HG02571 (cell line): ENCODE data around the gene HMGN4.

Experiments used
- ATAC-seq: cut with Tn5 transposase; IDR thresholded peaks from one replicate; pipeline ENCODE4 v1.9.1; 2021; ENCODE audit warnings: mild to moderate bottlenecking, moderate library complexity; ENCODE audit not compliant: unreplicated experiment

HMGN4 gene

DNA sequence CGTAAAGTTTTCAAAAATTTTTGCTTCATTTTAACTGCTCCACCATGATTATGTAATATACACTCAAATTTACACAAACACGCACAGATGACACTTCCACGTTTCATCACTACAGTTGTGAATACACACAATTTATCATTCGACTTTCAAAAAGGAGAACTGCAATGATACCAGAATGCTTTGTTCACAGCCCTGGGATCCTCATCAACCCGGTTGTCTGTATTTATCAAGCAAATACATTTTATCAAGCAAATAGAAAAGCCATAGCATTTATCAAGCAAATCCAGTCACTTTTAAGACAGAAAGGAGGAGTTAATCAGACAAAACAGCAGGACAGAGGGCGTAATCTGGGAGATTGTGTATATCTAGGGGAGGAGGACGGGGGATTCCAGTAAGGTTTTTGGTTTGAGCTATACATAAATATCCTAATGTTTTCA, 38.3 kb downstream of the HMGN4 start:
- no peak for ATAC-seq

DNA sequence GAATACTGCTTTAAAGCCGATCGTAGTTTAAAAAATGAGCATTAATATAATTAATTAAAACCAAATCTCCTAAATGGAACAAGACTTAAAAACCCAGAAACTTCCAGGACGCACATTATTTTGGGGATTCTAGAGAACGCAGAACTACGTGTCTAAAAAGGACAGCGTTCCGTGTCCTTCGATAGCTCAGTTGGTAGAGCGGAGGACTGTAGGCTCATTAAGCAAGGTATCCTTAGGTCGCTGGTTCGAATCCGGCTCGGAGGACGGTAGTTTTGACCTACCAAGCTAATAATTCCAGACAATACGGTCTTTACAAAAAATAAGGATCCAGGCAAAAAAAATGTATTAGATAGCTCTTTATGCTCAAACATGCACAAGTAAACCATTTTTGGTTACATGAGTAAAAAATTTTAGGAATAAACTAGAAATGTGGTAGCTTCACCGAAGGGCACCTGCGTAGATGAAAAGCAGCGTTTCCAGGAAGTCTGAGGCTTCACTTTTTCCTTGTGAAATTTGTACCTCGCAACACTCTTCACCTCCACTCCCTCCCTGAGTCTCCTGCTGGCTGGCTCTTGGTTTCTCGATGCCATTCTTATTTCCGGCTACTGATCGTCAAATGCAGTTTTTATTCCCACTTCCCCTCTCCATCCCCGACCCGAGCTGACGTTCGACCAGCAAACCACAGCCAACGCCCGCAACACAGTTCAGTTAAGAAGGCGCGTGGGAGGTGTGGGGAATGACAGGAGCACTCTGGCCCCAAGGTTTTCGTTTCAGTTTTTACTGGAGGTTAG, 39.0 kb downstream of the HMGN4 start:
- ATAC-seq: no peak

DNA sequence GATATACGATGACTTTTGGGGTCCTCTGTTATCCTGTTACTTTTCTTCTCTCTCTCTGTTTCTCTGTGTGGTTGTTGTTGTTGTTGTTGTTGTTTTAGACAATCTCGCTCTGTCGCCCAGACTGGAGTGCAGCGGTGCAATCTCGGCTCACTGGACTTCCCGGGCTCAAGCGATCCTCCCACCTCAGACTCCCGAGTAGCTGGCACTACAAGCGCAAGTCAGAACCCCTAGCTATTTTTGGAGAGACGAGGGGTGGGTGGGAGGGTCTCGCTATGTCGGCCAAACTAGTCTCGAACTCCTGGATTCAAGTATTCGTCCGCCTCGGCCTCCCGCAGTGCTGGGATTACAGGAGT, 39.5 kb downstream of the HMGN4 start:
- no peak for ATAC-seq

DNA sequence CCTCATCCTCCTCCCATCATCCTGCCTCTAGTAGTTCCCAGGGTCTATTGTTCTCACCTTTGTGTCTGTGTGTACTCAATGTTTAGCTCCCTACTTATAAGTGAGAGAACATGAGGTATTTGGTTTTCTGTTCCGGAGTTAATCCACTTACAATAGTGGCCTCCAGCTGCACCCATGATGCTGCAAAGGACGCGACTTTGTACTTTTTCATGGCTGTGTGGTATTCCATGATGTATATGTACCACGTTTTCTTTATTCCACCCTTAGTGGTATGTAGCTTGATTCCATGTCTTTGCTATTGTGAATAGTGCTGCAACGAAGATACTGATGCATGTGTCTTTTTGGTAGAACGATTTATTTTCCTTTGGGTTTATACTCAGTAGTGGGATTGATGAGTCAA, 40.1 kb downstream of the HMGN4 start:
- no peak for ATAC-seq

DNA sequence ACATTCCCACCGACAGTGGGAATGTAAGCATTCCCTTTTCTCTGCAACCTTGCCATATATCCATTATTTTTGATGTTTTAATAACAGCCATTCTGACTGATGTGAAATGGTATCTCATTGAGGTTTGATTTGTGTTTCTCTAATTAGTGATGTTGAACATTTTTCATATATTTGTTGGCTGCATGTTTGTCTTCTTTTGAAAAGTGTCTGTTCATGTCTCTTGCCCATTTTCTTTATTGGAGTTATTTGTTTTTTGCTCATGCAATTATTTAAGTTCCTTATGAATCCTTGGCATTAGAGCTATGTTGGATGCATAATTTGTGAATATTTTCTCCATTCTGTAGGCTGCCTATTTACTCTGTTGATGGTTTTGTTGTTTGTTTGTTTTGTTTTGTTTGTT, 40.6 kb downstream of the HMGN4 start:
- no peak for ATAC-seq

DNA sequence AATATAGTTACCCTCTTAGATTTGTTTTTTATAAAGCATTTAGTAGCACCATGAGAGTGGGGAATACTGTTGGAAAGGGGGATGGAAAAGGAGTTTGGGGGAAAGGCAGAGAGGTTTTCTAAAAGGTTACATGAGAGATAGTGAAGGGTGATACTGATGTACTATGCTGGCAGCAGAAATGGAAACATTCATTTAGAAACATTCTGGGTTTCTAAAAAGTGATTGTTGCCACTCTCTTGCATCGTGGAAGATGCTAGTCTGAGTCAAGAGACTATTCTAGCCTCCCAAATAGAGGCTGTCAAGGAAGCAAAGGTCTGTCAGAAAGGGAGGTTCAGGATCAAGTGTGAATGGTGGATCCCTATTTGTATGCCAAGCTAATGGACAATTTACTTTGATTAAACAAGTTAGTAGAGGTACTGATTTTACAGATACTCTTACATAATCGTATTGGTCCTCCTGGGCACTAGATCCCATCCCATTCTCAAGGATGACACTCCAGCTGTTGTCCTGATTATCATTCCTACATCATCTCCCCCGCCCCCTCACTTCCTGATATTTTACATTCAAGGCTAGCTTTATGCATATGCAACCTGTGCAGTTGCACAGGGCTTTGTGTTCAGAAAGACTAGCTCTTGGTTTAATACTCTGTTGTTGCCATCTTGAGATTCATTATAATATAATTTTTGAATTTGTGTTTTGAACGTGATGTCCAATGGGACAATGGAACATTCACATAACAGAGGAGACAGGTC, 43.2 kb downstream of the HMGN4 start:
- ATAC-seq: no peak

DNA sequence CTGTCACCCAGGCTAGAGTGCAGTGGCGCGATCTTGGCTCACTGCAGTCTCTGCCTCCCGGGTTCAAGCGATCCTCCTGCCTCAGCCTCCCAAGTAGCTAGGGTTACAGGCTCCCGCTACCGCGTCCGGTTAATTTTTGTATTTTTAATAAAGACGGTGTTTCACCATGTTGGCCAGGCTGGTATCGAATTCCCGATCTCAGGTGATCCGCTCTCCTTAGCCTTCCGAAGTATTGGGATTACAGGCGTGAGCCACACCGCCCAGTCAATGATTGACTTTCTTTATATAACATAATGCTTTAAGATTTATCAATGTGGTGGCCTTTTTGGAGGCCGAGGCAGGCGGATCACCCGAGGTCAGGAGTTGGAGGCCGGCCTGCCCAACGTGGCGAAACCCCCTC, 50.8 kb downstream of the HMGN4 start:
- ATAC-seq: no peak

DNA sequence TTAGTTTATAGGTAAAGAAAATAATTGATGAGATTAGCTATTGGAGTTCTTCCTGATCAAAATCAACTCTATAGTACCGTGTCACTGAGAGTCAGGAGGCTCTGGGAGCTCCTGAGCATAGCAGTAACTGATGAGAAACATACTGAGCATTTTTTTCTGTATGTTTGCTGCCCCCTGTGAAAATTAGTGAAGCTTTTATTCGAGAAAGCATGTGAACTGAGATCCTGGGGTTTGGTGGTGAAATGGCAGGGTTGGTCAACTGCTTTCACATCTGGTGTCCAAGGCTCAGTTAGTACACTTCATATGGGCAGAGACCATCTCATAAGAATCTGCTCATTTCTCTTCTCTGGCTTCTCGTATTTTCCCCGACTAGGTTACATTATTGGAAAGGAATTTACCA, 54.5 kb downstream of the HMGN4 start:
- ATAC-seq: no peak

DNA sequence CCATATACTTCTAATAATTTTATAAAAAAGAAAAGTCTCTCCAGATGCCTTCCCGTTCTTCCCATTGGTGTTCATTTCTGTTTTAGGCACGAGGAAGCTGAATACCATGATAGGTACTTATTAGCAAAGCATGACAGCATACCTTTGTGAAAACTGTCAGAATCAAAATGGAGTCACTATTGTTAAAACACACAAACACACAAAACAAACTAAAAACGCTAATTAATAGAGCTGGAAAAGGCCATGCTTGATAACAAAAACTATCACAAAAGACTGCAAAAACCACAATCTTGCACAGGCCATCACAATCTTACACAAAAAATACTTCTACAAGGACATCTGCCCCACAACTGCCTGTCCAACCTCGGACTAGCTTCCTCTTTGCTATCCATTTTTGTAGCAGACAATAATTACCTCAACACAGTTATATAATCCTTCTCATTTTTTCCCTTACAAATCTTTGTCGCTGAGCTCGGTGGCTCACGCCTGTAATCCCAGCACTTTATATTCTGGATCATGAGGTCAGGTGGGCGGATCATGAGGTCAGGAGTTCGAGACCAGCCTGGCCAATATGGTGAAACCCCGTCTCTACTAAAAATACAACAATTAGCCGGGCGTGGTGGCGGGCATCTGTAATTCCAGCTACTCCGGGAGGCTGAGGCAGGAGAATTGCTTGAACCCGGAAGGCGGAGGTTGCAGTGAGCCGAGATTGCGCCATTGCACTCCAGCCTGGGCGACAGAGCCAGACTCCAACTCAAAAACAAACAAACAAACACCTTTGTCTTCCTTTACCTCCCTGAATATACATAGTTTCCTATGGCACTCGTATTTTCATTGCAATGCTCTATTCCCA, 55.3 kb downstream of the HMGN4 start:
- ATAC-seq: no peak

DNA sequence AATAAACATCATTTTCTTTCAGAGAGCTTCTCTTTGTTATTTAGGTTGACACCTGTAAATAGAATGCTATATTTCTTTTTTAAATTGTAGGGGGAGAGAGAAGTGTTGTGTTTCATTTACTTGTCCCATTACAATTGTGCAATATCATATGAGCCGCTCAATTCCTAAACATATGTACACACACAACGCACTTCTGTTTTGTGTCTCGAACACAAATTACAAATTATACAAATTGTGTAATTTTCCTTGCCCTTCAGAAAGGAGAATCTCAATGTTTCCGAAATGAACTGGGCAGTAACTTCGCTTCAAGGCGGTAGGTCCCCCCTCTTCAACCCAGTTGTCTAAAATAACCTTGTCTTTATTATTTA, 55.9 kb downstream of the HMGN4 start:
- ATAC-seq: no peak

DNA sequence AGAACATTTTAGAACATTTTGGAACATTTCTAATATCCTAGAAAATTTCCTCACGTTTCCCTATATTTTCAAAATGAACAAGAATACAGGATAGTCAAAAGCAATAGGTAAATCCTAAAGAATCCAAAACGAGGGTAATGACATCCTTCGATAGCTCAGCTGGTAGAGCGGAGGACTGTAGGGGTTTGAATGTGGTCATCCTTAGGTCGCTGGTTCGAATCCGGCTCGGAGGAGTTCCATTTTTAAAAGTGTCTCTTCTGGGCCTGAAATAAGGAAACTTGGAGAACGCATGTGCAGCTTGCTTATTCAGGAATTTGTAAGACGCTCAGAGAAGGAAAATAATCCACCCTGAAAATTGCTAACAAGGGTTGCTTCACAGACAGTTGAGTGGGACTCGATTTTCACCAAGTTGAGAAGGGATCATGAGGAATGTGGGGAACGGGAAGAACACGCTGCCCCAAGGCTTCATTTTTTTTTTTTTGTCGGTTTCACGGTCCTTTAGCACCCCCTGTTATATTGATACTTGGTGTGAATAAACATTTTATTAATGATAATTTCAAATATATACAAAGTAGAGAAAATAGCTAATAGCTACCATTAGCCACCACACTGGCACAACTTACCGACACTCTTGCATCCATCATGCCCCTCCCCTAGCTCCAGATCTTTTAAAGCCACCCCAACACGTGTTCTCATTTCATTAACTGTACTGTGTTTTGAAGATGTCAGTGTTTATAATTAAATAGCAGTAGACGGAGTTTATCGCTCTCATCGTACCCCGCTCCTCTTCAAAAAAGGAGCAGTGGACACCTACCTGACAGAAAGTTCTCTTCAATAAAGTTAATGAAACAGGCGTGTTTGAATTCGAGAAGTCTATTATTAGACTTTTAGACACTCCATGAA, 56.8 kb downstream of the HMGN4 start:
- ATAC-seq: no peak

DNA sequence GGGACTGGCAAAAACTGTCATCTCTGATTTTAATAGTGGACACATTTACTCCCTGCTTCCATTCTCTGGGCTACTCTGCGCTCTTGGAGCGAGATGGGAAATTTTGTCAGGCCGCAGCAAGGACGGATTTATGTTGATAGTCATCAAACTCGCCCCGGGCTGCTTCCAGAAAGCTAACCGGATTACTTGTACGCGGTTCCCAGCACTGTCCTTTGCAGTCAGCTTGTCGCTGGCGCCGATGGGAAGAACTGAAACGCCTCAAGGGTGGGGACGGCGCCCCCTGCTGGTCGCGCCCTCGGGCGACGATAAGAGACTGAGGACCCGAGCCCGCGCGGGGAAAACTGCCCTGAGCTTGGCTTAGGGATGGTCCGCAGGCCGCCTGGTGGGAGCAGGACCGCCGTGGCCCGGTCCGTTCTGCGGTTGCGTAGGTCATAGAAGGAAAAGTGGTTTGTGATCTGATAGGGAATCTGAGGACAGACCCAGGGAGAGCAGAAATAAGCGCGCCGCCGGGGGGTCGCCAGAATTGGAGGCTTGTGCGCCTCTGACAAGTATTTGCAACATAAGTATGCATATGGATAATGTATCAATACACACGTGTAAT, 57.6 kb downstream of the HMGN4 start:
- ATAC-seq: peak; percentile 42
